Osteoblast (primary cell): Measurements from ENCODE around the gene FPR2. TPM values are rescaled to one million over a fixed set of nuclear protein-coding genes. Genes with fewer than 3 reads are reported as not detected.

Experiments
- DNase-seq: peaks from one replicate; pipeline ENCODE4 v3.0.0; 2011; ENCODE audit warnings: low spot score, mixed read lengths; ENCODE audit not compliant: insufficient read length; ENCODE audit errors: missing footprints
- H2AFZ ChIP-seq: 2 replicates; pipeline ENCODE4 v1.6.0; 2011; ENCODE audit warnings: mild to moderate bottlenecking, low read length
- H3K27ac ChIP-seq: 2 replicates; pipeline ENCODE4 v1.5.1; 2011; ENCODE audit warnings: mild to moderate bottlenecking, low read depth, low read length, moderate library complexity
- H3K27me3 ChIP-seq: 2 replicates; pipeline ENCODE4 v1.6.0; 2012; ENCODE audit warnings: mild to moderate bottlenecking, control low read depth, inconsistent platforms, low read length, moderate library complexity; ENCODE audit not compliant: insufficient read depth
- H3K36me3 ChIP-seq: 2 replicates; pipeline ENCODE4 v1.5.1; 2011; ENCODE audit warnings: mild to moderate bottlenecking, low read length, control low read depth, moderate library complexity; ENCODE audit not compliant: insufficient read depth
- H3K4me1 ChIP-seq: 2 replicates; pipeline ENCODE4 v1.5.1; 2011; ENCODE audit warnings: mild to moderate bottlenecking, low read length, control low read depth, moderate library complexity; ENCODE audit not compliant: insufficient read depth
- H3K4me2 ChIP-seq: 2 replicates; pipeline ENCODE4 v1.6.0; 2011; ENCODE audit warnings: mild to moderate bottlenecking, low read length; ENCODE audit not compliant: insufficient read depth
- H3K4me3 ChIP-seq: fragments of 200-600 bp; sonication (generic); 3 replicates; pipeline ENCODE4 v1.5.1; 2012; ENCODE audit warnings: mild to moderate bottlenecking, low read length, inconsistent platforms; ENCODE audit not compliant: insufficient read depth
- H3K79me2 ChIP-seq: 2 replicates; pipeline ENCODE4 v1.6.0; 2012; ENCODE audit warnings: mild to moderate bottlenecking, low read length, control low read depth, inconsistent platforms; ENCODE audit not compliant: insufficient read depth
- H3K9me3 ChIP-seq: 2 replicates; pipeline ENCODE4 v1.5.1; 2011; ENCODE audit warnings: low read depth, low read length, control low read depth
- H4K20me1 ChIP-seq: 2 replicates; pipeline ENCODE4 v1.6.0; 2012; ENCODE audit warnings: mild to moderate bottlenecking, low read length, control low read depth; ENCODE audit not compliant: insufficient read depth
- total RNA-seq: library from RNA; depleted of rRNA; stranded (reverse); fragments of >200 nt; gene quantifications from 2 replicates; pipeline ENCODE4 v1.2.3, GENCODE V29; 2012
- TF ChIP-seq, protein P1 (sequence below): IDR thresholded peaks from 2 replicates; pipeline ENCODE4 v1.5.1; 2011; ENCODE audit warnings: mild to moderate bottlenecking, low read depth, low read length, moderate library complexity; ENCODE audit errors: extremely low read depth

FPR2 gene
- total RNA-seq, 1 donor, result 0.36 TPM

DNA sequence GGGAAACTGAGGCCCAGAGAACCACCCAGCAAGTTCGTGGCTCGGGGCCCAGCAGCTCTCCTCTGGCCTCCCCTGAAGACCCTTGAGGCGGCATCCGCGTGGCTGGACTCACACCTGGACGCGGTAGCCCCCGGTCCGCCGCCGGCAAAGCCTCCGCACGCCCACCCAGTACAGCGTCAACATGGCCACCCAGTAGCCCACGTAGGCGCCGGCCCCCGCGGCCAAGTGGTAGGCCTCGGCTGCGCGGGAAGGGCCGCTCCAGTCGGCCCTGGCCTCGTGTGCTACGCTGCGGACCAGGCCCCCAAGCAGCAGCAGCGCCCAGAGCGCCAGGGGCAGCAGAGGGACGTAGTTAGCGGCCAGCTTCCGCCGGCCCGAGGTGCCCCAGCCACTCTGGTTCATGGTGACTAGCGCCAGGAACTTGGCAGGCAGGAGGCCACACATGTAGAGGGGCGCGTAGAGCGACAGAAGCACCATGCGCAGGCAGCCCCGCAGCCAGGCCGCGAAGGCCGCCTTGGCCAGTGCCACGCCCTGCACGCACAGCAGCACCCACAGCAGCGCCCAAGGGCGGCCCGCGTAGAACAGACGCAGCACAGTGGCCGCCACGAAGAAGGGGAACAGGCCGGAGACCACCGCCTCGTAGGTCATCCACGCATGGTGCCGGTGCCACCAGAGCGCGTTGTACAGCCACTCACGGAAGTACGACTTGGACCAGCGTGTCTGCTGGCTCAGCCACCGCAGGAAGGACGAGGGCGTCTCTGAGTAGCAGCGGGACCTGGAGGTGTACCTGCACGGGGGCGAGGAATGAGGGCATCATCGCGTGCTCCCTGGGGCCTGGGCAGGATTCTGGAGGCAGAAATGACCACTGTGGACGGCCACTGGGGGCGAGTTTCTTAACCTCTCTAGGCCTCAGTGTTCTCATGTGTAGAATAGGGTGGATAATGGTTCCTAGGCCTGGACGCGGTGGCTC, 47.4 kb upstream of the FPR2 start:
- TF ChIP-seq, protein P1, sequence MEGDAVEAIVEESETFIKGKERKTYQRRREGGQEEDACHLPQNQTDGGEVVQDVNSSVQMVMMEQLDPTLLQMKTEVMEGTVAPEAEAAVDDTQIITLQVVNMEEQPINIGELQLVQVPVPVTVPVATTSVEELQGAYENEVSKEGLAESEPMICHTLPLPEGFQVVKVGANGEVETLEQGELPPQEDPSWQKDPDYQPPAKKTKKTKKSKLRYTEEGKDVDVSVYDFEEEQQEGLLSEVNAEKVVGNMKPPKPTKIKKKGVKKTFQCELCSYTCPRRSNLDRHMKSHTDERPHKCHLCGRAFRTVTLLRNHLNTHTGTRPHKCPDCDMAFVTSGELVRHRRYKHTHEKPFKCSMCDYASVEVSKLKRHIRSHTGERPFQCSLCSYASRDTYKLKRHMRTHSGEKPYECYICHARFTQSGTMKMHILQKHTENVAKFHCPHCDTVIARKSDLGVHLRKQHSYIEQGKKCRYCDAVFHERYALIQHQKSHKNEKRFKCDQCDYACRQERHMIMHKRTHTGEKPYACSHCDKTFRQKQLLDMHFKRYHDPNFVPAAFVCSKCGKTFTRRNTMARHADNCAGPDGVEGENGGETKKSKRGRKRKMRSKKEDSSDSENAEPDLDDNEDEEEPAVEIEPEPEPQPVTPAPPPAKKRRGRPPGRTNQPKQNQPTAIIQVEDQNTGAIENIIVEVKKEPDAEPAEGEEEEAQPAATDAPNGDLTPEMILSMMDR, result no peak
- Histone ChIP-seq H3K27ac (no peak overlapping the region), H2AFZ (no peak overlapping the region), H3K79me2 (peaks cover 2% of the 10 kb centered on the region), H3K4me1 (no peaks in the 10 kb centered on the region), H3K27me3 (no peaks in the 10 kb centered on the region), H3K36me3 (peaks cover 20% of the 10 kb centered on the region), H3K4me2 (no peak overlapping the region), H4K20me1 (peaks cover 3% of the 10 kb centered on the region), H3K9me3 (no peaks in the 10 kb centered on the region), H3K4me3 (no peak overlapping the region)
- DNase-seq, result no peak

DNA sequence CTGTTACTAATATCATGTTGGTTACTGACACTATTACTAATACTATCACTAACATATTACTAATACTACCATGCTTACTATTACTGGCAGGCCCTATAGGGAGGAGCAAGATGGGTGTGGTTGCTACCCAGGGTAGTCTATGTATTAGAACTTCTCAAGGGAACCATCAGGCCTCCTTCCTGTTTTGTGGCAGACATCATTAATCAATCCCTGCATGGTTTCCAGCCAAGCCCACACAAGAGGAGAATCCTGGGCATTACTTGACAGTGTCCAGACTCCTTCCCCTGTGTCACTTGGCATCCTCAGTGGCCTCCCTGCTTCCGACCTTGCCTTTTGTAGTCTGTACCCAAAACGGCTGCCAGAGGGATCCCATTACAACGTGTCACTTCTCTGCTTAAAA, 46.1 kb upstream of the FPR2 start:
- peaks cover 23% of the 10 kb centered on the region for H3K36me3 ChIP-seq
- H4K20me1 ChIP-seq, result no peaks in the 10 kb centered on the region
- TF ChIP-seq, protein P1, result no peak
- H2AFZ ChIP-seq, result no peak overlapping the region
- H3K4me2 ChIP-seq, result no peak overlapping the region
- DNase-seq, result no peak
- no peaks in the 10 kb centered on the region for H3K4me1 ChIP-seq
- no peaks in the 10 kb centered on the region for H3K9me3 ChIP-seq
- peaks cover 12% of the 10 kb centered on the region for H3K79me2 ChIP-seq
- no peak overlapping the region for H3K27ac ChIP-seq
- peaks cover 6% of the 10 kb centered on the region for H3K27me3 ChIP-seq
- no peak overlapping the region for H3K4me3 ChIP-seq

DNA sequence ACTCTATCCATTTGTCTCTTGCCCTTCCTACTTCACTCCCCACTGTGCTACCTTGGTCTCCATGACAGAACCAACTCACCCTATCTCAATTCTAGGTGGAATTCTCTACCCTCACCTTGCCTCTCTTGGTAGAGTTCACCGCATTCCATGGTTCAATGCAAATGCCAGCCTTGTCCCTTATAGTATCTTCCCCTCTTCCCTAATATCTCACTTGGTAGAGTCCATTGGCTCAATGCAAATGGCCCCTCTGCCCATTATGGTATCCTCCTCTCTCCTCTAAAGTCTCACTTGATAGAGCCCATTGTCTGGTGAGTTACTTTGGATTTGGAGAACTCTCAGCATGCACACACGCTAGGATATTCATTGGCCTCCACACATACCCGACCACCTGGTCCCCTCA, 45.1 kb upstream of the FPR2 start:
- Histone ChIP-seq H3K79me2 (peaks cover 17% of the 10 kb centered on the region), H3K4me2 (no peak overlapping the region), H3K4me1 (no peaks in the 10 kb centered on the region), H3K27ac (no peak overlapping the region), H4K20me1 (no peaks in the 10 kb centered on the region), H2AFZ (no peak overlapping the region), H3K27me3 (peaks cover 6% of the 10 kb centered on the region), H3K36me3 (peaks cover 23% of the 10 kb centered on the region), H3K4me3 (no peak overlapping the region), H3K9me3 (no peaks in the 10 kb centered on the region)
- TF ChIP-seq, protein P1, result no peak
- DNase-seq, result no peak

DNA sequence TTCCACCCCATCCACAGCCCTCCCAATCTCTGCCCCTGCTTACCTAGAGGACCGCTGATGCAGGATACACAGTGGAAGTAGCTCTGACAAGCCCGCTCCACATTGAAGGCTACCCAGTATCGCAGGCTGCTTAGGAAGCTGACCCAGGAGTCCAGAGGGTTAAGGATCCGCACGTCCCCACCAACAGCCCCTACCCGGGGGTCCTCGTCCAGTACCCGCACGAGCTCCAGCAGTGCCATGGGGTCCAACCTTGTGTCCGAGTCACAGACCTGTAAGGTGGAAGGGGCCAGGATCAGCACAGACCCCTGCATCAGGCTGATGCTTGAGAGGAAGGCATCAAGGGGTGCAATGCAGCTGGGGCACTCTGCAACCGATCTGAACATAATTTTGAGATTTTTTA, 44.1 kb upstream of the FPR2 start:
- no peak overlapping the region for H2AFZ ChIP-seq
- H3K27ac ChIP-seq, result no peak overlapping the region
- peaks cover 23% of the 10 kb centered on the region for H3K36me3 ChIP-seq
- no peak overlapping the region for H3K4me3 ChIP-seq
- DNase-seq, result no peak
- TF ChIP-seq, protein P1, result no peak
- H3K4me2 ChIP-seq, result no peak overlapping the region
- no peaks in the 10 kb centered on the region for H3K9me3 ChIP-seq
- H3K79me2 ChIP-seq, result peaks cover 25% of the 10 kb centered on the region
- H3K4me1 ChIP-seq, result no peaks in the 10 kb centered on the region
- H4K20me1 ChIP-seq, result no peaks in the 10 kb centered on the region
- peaks cover 6% of the 10 kb centered on the region for H3K27me3 ChIP-seq
